Measurements from ENCODE around the gene TGM2.

DNA sequence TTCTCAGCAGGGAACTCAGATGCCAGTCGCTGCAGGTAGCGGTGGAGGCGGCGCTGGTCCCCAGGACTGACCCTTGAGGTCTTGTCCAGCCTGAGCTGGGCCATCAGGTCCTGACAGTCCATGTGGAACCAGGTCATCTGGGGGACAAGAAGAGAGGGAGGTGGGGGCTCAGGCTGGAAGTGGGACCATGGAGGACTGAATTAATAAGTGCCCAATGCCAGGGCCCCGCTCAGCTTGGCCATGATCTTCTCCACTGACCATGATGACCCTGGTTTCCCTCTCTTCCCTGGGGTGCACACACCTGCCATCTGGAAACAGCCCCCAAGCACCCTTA lies 48.5 kb upstream of the TGM2 start:
- TF ChIP-seq, protein P1, sequence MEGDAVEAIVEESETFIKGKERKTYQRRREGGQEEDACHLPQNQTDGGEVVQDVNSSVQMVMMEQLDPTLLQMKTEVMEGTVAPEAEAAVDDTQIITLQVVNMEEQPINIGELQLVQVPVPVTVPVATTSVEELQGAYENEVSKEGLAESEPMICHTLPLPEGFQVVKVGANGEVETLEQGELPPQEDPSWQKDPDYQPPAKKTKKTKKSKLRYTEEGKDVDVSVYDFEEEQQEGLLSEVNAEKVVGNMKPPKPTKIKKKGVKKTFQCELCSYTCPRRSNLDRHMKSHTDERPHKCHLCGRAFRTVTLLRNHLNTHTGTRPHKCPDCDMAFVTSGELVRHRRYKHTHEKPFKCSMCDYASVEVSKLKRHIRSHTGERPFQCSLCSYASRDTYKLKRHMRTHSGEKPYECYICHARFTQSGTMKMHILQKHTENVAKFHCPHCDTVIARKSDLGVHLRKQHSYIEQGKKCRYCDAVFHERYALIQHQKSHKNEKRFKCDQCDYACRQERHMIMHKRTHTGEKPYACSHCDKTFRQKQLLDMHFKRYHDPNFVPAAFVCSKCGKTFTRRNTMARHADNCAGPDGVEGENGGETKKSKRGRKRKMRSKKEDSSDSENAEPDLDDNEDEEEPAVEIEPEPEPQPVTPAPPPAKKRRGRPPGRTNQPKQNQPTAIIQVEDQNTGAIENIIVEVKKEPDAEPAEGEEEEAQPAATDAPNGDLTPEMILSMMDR (IDR thresholded peaks at IDR 0.05) = no peak
- TF ChIP-seq EP300 (IDR thresholded peaks at IDR 0.05; ENCODE audit: low read depth) (no peak), POLR2A (IDR thresholded peaks at IDR 0.05) (no peak), POLR2AphosphoS5 (IDR thresholded peaks at IDR 0.05) (no peak)
